ENCODE results near the gene EVX2.

EVX2 gene

DNA sequence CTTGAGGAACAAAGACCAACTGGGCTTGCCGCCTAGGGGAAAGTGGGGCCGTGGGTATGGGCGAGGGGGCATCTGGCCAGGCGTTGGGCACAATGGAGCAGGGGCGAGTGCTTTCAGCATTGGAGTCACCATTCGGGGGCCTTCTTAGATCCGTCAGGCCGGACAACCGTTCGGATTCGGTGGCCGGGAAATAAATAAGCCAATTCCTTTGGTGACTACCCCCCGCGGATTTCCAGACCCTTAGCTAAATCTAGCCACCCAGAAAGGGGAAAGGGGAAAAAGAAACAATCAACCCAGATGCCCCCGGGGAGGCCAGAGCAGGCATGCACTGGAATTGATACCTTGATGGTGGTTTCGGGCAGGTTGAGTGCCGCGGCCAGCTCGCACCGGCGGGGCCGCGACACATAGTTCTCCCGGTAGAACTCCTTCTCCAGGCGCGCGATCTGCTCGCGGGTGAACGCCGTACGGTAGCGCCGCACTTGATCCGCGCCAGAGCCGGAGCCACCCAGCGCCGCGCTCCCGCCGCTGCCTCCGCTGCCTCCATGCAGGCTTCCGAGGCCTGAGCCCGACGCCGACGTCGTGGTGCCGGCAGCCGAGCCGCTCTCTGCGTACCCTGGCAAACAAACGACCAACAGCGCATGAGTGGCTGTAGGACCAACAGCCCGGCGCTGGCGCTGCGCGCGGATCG lies 1.8 kb downstream of the EVX2 start:
- no peak for FAIRE-seq

DNA sequence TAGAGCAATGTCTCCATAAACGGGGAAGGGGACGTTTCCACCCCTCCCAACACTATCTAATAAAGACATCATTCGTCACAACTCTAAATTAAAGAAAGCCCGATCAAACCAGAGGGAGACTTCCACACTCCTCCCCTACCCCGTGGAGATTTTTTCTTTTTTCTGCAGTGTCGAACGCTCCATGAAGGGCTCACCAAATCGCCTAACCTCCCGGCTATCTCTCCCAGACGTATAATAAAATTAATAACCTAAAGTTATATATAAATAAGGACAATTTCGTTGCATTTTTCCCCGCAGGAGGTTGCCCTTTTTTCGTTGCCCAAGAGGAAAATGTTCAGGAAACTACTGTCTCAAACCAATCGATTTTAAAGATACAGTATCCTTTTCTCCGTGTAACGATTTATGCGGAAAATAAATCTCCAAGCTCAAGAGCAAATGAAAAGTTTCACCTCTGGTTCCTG lies 2.4 kb downstream of the EVX2 start:
- FAIRE-seq: no peak

DNA sequence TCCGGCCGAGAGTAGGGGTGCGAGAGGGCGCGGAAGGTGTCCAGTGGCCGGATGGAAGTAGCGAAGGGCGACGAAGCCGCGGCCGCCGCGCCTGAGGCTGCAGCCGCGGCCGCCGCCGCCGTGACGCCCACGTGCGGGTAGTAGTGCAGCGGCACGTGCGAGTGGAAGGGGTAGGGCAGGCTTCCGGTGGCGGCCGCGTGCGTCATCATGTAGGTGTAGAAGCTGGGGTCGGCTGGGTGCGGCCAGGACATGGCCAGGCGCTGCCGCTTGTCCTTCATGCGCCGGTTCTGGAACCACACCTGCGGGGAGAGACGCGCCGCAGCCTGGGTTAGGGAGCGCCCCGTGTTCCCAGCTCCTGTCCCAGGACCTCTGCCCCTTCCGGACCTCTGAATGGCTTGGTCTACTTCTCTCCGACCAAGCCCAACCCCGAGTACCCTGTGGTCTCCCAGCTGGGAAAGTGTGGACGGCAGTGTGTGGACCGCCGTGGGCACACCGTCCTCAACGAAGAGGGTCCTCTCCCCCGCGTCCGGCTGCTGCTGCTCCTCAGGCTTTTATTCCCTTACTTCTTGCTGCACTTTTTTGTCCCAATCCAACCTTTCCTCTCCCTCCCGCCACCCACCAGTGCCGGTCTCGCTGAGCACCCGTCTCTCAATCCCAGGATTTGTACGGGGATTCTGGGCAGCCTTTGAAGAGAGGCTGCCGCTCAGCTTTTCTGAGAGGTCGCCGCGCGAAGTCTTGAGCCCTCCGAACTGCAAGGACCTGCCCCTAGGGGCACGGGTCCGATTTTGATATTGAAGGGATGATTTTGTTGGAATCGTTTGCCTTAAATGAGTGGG lies 3.0 kb downstream of the EVX2 start:
- no peak for FAIRE-seq

DNA sequence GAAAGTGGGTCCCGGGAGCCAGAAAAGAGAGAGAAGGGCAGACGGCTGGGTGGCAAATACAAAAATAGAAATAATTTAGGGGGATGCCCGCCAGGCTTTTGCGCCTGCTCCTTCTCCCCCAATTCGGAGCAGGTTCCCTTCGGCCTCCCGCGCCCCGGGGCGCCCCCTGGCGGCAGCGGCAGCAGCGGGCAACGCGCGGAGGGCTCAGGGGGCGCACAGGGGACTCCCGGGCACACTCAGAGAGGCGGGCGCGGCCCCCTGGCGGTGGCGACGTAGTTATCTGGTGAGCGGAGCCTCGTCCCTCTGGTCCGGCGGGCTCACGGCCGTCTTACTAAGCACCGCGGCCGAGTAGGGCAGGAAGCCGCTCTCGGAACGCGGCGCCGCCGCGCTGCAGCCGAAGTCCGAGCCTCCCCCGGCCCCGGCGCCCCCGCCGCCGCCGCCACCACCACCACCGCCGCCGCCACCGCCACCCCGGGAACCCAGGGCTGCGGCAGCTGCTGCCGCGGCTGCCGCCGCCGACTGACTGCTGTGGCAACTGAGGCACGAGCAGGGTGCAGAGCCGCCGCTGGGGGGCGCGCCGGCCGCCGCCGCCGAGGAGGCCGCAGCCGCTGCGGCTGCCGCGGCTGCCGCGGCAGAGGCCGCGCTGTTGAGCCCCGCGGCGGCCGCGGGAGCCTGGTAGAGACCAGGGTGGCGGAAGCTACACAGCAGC lies 3.8 kb downstream of the EVX2 start:
- no peak for FAIRE-seq

DNA sequence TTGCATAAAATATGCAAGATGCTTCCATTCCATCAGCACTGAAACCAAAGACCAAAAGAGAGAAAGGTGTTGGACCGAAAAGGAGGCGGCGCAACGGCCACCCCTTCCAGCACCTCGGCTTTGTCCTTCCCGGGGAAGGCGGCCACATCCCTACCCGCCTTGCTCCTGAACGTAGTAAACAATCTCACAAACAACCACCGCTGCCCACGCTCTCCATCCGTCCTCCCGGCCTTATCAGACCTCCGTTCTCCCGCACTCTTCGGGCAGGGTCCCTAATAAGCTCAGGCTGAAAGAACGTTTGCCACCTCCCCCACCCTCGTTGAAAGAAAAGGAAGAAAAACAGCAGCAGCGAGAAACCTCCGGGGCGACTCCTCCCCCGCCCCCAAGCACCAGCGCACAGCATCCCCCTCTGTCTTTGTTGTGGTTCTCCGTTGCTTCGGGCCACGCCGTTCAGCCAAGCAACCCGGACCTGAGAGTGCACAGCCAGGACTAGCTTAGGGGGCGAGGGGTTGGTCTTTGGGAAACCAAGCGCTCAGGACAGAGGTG lies 4.4 kb downstream of the EVX2 start:
- FAIRE-seq: no peak

DNA sequence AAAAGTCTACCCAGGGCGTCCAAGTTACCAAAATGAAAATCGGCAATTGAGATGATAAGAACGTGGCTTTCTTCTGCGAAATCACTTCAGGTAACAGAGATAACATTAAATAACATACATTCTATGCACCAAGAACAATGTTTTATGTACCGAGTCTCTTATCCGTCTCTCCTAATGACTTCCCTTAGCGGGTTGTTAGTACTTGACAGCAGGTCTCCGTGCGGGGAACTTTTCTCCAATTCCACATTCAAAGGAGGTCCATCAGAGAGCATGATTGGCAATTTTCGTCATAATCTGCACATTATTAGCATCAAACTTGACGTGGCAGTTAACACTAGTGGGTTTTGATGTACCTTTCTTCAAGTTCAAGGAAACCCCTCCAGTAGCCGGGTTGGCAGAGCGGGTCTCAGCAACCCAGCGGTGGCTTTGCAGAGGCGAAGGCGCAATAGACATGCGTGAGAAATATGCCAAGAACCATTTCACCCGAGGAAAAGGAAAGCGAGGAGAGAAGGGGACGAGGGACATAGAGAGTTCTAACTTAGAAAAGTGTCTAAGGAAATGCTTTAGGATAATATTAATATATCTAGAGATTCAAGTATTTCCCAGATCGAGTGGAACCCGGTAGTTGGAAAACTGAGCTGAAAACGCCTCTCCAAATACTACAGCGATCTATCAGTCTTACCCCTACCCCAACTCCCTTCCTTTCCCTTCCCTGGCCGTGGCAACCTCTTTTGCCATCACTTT lies 5.0 kb downstream of the EVX2 start:
- no peak for FAIRE-seq

DNA sequence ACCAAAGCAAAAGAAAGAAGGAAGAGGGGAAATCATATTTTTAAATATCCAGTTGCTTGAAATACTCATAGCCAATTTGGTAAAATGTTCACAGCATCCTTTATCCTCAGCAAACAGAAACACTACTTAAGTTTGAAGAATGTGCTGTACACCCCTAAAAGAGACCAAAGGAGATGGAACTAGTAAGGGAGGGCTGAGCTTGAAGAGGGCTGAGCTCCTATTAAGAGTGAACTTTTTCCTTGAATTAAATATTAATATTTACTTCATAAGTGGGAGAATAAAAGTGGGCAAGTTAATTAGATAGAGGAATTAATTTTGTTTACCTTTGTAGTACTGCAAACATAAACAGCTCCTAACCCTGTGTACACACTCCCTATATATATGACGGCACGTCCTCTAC lies 7.0 kb downstream of the EVX2 start:
- FAIRE-seq: no peak

DNA sequence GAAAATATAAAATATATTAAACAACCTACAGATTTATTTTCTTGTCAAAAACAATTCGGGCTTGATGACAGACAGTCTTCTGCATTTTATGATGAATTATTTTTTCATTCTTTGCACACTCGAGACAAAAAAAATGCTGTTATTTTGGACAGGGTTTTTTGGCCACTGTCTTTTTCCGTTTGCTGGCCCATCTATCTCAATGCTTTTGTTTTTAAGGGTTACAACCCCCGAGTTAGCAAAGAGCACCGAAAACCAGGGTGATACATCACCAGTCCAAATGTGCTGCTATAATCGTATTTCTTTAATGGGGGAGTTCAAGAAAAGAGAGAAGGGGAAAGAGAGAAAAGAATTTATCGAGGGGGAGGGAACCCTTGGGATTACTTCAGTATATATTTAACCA lies 7.7 kb downstream of the EVX2 start:
- FAIRE-seq: no peak

DNA sequence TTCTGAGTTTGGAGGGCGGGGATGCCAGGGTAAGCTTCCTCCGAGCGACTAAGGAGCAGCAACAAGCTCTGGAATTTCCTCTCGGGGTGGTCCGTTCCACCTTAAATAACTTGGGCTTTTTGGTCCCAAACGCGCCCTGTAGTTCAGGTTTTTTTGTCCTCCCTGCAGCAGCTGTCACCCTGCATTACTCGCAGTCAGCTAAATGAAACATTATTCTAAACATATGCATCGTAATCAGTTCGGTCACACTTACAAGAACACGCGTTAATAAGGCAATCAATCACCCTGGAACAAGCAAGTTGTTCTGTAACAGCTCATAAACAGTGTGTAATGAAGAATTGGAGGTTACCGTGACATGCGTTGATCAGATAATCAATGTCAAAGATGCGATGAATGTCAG lies 8.3 kb downstream of the EVX2 start:
- no peak for FAIRE-seq

DNA sequence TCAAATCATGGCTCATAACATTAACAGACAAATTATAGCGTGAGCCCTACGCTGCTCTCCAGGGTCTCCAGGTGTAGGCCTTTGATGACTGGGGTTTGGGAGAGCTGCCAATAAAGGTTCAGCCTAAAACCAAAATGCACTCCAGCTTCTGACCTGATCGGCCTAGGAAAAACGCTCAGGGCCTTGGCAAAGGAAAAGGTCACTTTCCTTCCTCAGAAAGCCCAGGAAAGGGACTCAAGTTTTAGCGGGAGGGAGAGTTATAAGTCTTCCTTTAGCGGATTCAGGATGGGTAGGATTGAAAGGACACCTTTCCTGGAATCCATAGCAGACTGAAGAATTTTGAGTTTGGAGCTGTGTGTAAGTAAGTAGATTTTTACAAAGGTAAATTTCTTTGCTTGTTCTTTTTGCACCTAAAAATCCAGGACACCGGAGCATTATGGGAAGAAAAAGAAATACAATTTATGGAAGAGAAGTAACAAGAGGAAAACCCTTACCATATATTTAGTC lies 8.8 kb downstream of the EVX2 start:
- no peak for FAIRE-seq

DNA sequence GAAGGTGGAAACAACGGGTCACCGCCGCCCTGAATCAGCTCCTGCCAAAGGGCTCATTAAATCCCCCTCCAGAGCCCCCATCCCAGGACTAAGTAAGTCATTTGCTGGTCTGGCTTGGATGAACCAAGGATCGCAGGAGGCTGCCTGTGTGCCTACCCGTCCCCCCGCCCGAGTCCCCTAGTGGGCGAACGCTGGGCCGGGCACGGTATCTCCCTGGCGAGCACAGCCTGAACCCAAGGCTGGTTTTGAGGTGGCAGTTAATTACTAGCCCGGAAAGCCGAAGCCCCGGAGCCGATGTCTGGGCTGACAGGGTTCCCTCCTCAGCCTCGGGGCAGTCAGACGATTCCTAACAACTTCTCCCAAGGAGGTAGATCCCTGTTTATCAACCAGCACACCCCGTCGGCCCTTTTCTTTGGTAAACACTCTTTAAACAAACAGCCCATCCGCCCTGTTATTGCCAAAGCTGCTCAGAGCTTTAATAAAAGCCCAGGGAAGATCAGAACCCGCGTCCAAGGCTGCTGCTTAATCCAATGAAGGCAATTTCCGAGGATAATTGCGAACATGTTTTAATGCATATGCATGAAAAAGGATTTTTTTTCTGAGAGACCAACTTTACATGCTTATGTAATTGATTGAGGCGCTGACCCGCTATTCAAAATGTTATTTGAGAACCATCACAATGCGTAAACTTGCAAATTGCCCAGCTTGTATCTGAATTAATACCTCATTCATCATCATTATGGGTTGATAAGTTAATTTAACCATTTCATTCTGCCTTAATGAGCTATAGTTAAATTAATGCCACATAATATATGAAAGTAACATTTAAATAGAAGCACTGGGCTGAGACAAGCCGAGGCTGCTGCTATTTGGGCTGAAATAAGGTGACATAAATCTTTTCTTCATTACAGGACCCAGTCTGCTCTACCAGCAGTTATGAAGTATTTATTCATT lies 10.5 kb downstream of the EVX2 start:
- no peak for FAIRE-seq

DNA sequence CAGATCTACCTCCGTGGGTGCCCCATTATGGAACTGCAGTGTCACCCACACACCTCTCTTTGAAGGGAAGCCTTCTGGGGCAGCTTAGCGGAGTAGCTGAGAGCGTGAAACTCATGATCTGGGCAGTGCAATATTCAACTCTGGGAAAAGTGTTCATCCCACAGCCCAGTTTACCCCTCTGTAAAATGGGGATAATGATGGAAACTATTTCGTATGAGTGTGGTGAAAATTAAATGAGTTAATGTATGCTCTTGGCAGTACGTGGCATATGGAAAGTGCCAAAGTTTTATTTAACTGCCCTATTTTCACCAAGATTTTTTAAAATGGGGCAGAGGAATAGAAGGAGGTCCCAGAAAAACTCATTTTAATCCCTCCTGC lies 11.5 kb downstream of the EVX2 start:
- no peak for FAIRE-seq

DNA sequence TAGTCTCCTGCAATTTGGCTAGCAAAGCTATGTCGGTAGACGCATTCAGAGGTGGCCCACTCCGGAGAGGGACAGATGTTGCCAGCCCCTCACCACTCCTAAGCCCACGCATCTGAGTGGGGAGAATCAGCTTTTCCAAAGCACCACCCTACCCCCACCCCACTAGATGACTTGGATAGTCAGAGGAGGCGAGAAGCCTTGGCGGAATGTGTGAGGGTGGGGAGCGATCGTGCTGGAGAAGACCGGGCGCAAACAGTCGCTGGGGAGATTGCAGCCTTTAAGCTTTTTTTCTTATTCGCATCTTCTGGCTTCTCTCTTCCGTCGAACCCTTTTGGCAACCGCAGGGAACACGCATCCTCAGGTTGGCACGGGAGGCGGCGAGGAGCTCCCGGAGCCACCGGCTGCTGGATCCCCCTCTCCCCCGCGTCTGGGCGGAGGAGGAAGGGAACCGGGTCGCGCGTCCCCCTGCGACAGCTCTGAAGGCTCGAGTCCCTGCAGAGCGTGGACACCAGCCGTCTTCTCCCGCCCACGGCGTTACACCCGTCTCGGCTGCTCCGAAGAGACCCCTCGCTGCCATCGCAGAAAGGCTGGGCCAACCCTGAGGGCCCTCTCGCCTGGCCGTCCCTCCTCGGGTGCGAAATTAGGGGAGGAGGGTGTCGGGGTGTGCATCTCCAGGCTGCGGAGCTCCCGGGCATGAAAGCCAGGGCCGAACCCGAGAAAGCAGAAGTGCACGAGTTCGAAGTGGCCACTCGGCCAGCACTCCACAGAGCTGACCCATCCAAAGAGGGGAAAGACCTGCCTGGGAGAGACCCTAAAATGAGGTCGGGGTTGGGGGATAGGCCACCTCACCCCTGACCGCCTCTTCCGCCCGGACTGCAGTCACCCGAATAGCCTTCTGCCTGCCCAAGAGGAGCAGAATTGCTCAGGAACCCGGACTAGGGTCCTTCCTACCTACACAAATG lies 12.2 kb downstream of the EVX2 start:
- FAIRE-seq: no peak

DNA sequence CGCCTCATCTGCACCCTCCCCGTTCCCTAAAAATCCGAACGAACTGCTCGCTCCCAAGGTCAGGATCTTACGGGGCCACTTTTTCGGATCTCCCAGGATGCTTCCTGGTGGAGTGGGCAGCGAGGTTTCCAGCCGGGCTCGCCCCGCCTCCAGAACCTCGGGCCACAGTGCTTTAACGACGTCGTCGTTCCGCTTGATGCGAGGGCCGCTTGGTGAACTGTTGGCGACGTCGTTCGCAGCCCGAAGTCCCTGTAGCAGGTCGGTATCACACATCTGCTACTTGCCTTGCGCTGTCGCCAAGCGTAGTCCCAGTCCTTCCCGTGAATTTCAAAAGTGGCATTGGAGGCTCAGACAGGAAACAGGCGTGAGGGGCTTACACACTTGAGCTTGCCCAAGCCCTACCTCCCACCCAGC lies 15.3 kb downstream of the EVX2 start:
- no peak for FAIRE-seq

DNA sequence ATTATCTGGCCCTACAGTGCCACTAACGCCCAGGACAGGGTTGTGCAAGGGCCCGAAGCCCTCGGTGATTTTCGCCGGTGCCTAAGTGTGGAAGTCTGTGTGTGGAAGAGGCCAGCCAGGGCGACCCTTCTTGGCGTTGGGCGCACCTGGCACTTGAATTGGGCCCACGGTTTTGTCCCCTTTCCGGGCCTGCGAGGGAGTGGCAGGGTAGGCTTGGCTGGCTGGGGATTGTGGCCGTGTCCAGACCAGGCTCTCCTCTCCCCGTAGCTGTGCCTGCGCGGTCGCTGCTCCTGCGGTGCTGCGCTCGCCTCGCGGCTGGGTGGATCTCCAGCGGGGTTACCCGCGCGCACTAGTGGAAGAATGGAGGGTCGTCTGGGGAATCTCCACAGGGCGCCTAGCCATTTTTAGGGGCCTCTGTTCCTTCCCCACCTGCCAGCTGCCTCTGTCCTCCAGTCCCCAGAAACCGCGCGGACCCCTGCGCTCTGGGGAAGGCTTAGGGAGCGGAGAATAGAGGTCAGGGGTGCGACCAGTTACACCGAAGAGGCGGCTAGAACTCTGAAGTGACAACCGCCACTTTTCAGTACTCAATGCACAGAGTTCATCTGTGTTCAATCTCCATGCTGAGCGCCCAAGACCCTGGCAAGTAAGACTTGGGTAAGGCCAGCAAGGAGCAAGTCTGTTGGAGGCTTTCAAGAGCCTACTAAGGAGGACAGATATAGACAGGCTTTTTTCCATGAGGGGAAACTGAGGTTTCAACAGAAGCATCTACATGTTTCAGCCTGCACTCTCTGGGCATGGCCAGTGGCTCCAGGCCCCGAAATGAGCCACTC lies 16.0 kb downstream of the EVX2 start:
- no peak for FAIRE-seq

DNA sequence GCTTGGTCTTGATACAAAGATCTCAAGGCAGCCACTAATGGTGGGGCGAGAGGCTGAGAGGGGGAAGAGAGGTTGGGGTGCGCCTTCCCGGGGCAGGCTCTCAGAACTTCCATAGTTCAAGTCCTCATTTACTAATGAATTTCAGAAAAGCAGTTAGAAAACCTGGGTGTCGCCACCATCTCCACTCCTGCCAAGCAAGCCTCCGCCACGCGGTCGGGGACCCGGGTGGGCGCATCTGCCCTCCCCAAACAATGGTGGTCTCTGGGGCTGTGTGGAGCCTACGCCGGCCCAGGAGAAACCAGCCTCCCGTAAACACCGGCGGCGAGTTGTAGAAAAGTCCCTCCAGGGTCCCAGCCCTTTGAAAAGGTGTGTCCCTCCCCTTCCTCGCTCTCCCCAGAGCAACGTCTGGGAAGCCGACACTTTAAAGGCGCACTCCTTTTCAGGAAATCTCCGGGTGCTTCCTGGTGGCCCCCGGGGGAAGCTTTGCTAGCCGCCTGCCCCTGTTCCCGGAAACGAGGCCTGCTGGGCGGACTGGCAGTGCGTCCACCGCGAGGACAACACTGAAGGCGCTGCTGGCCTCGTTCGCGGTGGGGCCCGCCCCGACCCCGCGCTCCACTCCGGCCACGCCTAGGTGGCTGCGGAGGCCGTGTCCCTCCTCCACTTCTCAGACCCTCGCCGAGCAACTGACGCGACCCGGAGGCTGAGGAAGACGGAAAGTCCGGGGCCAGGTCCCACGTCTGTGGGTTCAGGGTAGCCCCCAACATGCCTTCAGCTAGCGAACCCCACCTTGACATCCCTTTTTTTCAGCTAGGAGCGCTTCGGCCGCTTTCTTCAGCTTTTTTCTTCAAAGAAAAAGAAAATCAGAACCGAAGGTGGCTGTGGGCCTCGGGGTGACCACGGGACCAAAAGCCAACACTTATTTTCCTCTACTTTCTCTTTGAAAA lies 16.8 kb downstream of the EVX2 start:
- no peak for FAIRE-seq

DNA sequence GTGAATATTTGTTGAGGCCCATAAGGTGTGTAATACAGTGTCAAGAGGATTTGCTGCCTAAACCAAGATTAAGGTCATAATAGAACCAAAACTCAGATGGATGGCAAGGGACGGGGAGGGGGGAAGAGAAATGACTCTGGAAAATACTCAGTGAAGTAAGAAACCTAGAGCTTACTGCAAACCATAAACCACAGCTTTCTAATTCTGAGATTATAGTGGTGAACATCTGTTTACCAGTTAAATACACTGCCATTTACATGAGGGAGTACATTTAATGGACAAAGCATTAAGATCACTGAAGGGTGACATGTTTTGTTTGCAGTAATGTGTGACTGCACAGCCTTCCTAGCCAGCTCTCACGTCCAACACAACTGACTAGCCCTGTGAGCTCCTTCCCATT lies 19.8 kb downstream of the EVX2 start:
- FAIRE-seq: no peak

DNA sequence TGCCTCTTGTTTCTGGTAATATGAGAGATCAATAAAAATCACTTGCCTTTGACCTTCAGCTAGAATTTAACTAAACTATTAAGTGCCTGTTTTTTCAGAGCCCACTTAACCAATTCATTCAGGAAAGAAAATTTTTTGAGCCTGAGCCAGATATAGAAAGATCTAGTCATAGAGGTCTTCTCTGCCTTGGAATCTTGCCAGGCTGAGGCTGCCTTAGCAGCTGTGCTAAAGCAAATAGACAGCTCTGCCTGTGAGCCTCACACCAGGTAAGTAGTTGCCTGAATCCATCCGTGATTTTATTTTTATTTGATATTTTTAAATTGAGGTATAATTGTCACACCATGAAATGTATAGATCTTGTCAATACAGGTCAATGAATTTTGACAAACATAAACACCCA lies 27.4 kb downstream of the EVX2 start:
- no peak for FAIRE-seq
